T-helper 22 cell (primary cell): ENCODE data around the gene MYMX.
"Not testable (repeated sequence)": the region's sequence is repeated elsewhere in the genome, so short reads cannot be mapped to it uniquely, and the experiment has no call there.

Experiments
- DNase-seq: peaks from one replicate; pipeline ENCODE4 v3.0.0-alpha.2; 2020; ENCODE audit warnings: low read depth

MYMX gene

DNA sequence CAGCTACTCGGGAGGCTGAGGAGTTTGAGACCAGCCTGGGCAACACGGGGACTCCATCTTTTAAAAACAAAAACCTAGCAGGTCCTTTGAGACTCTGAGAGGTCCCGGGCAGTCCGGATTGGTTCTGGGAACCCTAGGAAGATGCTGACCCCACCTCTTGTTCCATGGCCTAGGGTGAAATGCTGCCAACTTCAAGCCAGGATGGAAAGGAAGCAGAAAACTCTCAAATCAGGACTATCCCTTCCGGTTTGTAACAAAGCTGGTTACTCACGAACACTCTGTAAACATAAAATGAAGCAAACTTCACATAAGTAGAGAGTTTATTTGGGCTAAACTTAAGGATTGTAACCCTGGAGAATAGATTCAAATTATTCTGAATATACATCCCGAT lies 30.1 kb upstream of the MYMX start:
- DNase-seq = no peak

DNA sequence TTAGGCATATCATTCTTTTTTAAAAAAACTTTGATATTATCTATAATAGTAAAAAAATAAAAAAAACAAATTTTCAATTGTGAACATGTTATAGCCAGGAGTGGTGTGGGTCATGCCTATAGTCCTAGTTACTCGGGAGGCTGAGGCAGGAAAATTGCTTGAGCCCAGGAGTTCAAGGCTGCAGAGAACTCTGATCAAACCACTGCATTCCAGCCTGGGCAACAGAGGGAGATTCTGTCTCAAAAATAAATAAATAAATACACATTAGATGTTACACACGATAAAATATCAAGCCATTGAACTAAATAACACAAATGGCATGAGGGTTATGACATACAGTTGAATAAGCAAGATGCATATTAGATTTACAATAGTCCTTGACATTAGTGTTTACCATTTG lies 27.9 kb upstream of the MYMX start:
- no peak for DNase-seq

DNA sequence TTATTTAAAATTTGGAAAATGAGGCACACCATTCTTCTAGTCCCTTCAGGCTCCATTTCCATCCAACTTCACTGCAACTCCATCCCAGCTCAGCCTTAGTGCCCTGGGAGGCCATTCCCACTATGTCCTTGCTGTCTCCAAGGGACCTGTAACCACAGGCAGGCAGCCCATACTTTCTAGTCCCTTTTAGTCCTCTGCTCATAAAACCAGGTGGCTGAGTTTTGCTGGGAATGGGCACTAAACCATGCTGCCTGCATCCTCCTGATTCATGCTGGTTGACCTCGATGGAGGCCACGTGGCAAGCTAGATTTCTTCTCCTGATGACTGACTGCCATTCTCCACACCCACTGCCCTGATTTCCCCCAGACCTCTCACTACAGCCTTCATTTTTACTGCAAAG lies 27.5 kb upstream of the MYMX start:
- no peak for DNase-seq

DNA sequence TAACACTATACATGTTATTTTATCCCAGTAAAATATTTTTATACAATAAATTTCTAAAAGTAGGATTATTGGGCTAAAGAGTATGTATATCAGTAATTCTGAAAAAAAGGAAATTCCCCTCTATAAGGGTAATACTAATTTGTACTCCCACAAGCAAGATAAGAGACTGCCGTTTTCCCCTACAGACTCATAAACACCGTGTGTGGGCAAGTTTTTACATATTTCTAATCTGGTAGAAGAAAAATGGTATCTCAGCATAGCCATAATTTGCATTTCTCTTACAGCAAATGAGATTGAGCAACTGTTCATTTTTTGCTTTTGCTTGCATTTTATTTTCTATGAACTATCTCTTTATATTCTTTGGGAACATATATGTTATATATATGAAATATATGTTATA lies 26.0 kb upstream of the MYMX start:
- DNase-seq = no peak

DNA sequence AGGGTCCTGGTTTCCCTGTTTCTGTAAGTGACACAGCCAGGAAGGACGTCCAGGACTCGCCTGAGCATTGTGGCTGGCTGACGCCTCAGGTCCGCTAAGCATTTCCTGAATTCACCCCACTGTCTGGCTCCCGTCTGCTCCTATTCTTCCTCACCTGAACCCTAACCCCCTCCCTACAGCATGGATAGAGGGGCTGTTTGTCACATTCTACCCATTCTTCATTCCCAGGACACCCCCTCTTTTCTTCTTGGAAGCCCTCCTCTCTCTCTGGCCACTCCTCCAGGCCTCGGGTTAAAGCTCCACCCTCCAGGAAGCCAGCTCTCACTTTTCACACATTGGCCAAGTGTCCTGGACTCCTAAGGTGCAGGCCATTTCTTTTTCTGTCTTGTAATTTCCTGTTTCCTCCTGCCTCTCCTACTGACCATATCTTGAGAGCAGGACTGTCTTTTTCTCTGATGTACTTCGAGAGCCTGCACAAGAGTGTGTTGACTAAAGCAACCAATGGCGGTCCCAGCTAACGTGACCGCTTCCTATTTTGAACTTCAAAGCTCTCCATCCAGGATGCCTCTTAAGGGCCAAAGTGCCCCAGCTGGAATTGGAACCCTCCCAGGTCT lies 24.2 kb upstream of the MYMX start:
- no peak for DNase-seq

DNA sequence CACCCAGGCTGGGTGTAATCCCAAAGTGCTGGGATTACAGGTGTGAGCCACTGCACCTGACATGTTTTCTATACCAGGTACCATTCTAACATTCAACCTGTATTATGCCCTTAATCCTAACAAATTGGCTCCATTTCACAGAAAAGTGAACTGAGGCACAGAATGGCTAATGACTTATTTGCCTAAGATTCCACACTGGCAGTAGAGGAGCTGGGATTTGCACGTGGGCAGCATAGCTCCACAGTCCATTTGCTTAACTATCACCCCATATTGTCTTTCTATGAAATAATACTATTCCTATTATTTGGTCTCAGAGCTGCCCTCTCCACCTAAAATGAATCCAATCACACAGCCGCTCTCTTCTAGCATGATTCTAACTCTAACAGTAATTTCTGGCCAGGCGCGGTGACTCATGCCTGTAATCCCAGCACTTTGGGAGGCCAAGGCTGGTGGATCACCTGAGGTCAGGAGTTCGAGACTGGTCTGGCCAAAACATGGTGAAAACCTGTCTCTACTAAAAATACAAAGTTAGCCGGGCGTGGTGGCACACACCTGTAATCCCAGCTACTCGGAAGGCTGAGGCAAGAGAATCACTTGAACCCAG lies 23.3 kb upstream of the MYMX start:
- no peak for DNase-seq

DNA sequence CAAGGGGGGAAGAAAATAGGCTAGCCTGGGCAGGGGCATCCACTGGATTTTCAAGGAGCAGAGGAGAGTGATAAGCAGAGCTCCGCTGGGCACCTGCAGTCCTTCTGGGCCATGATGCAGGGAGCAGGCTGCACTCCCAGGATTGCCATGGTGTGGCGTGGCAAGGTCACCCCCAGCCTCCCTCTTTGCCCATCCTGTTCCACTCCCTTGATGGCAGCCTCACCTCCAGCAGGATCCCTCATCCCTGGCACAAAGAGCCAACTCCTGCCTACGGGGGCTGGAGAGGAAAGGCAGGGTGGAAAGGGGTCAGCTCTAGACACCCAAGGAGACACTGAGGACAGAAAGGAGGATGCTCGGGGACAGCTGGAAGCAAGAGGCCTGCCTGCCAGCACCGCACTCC lies 22.4 kb upstream of the MYMX start:
- DNase-seq = no peak

DNA sequence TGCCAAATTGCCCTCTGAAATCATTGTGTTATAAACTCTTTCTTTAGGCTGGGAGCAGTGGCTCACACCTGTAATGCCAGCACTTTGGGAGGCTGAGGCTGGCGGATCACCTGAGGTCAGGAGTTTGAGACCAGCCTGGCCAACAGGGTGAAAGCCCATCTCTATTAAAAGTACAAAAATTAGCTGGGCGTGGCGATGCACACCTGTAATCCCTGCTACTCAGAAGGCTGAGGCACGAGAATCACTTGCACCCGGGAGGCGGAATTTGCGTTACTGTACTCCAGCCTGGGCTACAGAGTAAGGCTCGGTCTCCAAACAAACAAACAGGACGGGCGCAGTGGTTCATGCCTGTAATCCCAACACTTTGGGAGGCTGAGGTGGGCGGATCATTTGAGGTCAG lies 20.4 kb upstream of the MYMX start:
- DNase-seq = not testable (repeated sequence)

DNA sequence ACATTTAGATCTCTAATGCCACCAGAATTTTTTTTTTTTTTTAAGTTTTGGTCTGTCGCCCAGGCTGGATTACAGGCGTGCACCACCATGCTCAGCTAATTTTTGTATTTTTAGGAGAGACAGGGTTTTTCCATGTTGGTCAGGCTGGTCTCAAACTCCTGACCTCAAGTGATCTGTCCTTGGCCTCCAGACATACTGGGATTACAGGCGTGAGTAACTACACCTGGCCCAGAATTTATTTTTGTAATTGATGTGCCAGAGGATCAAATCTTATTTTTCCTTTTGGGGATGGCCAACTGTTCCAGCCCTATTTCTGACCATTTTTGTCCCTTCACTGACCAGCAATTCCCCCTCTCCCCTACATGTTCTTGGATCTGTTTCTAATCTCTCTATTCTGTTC lies 18.0 kb upstream of the MYMX start:
- no peak for DNase-seq

DNA sequence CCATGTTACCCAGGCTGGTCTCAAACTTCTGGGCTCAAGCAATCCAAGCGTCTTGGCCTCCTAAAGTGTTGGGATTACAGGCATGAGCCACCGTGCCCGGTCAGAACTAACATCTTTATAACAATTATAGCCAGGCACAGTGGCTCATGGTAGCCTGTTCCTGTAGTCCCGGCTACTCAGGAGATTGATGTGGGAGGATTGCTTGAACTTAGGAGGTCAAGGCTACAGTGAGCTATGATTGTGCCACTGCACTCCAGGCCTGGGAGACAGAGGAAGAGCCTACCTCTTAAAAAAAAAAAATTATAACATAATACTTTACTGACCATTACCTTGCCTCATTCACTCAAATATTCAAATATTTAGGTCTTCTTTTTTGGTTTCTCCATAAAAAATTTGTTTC lies 16.8 kb upstream of the MYMX start:
- DNase-seq = no peak

DNA sequence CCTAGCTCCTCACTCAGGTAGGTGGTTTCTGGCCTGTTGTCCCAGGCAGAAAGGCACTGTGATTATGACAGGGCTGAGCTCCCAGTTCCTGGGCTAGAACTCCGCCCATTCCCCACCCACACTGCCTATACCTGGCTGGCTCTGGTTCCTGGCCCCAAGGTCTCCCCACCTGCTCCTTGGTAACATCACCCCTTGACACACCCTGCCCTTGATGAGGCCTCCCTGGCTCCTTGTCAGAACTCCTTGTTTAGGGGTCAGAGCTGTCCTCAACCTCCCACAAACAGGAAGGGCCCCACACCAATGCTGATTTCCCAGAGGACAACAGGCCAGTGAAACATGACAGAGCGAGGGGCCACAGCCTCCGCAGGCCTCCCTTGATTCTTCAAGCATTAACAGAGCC lies 15.5 kb upstream of the MYMX start:
- DNase-seq = no peak

DNA sequence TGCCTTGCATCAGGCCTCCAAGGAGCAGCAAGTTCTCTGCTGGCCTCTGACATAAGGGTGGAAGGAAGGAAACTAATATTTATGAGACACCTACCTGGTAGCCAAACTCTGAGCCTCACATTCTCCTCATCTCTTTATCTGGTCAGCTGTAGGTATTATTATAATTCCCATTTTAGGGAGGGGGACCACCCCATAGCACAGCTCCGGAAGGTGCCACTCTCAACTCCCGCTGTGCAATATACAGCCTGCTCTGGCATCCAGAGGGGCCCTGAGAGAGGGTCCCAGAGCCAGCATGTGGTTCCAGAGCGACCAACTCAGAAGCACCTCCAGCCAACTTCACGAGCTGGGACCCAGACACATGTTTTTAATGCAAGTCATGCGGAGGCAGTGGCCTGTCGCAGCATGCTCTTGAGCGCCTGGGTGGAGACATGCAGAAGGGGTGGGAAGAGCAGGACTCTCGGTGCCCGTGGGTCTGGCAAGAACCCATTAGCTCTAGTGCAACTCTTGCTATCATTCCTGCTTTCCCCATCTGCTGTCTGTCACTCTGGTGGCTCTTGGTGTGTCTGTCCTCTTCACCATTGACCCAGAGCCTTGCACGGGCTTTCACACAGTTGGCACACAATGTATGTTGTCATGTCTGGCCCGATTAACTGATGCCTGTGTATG lies 15.0 kb upstream of the MYMX start:
- no peak for DNase-seq

DNA sequence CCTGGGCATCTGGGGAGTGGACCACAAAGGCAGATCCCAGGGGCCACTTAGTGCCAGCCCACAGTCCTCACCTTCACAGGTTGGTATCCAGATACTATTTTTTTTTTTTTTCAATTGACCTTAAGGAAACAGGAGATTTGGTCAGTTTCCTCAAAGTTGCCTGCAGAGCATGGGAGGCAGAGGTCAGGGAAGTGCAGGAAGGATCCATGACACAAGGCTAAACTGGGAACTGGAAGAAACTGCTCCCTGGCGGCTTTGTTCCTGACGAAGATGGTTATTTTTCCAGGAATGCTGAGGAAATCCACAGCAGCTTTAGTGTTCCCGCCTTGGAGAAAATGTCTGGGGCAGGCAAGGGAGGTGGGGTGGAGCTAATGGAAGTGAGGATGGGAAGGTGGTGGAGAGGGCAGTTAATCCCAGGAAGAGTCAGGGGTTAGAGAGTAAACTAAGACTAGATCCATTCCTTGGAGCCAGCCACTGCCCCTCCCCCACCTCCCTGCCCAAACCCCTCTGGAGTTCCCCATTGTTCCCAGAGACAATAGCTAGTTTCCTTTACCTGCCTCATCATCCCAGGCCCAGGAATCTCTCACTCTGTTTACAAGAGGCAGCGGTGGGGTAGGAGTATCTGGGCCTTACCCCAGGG lies 14.3 kb upstream of the MYMX start:
- no peak for DNase-seq

DNA sequence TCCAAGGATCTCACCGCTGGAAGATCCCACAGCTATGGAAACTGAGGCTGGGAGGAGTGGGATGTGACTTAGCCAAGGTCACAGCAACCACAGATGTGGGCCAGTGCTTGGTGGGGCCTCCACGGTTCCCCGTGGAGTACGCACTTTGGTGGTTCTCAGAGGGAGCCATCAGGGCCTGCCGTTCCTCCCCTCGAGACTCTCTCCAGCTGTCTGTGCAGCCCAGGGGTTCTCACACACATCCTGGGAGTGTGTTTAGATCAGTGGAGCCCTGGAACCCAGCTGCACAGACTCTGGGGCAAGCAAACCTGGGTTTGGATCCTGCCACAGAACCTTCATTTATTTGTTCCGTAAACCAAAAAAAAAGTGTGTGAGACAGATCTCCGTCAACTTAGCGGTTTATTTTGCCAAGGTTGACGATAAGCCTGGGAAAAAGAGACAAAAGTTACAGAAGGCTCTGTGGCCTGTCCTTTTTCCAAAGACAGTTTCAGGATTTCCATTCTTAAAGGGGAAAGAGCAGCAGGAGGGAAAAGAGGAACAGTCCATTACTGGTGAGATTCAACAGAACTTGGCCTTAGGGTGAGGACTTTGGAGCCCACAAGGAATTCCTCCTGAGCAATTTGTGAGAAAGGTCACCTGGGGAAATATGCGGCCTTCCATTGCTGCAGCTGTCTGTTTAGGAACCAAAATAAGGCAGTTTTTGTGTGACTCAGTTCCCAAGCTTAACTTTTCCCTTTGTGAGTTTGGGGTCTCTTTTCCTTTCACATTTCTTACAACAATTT lies 13.6 kb upstream of the MYMX start:
- no peak for DNase-seq

DNA sequence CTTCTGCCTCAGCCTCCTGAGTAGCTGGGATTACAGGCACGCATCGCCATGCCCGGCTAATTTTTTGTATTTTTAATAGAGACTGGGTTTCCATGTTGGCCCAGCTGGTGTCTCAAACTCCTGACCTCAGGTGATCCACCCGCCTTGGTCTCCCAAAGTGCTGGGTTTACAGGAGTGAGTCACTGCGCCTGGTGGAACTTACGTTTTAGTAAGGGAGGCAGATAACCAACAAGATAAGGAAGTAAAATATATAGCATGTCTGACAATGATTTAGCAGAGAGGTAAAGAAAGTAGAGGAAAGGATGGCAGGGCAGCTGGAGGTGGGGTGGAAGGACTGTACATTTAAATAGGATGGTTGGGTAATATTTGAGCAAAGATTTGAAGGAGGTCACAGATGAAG lies 12.8 kb upstream of the MYMX start:
- no peak for DNase-seq

DNA sequence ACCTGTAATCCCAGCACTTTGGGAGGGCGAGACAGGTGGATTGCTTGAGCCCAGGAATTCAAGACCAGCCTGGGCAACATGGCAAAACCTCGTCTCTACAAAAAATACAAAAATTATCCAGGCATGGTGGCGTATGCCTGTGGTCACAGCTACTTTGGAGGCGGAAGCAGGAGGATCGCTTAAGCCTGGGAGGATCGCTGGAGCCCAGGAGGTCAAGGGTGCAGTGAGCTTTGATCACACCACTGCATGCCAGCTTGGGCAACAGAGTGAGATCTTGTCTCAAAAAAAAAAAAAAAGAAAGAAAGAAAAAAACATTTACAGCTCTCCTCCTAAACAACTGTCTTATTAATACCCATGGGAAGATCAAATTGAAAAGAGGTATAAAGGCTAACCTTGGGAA lies 8.8 kb upstream of the MYMX start:
- no peak for DNase-seq

DNA sequence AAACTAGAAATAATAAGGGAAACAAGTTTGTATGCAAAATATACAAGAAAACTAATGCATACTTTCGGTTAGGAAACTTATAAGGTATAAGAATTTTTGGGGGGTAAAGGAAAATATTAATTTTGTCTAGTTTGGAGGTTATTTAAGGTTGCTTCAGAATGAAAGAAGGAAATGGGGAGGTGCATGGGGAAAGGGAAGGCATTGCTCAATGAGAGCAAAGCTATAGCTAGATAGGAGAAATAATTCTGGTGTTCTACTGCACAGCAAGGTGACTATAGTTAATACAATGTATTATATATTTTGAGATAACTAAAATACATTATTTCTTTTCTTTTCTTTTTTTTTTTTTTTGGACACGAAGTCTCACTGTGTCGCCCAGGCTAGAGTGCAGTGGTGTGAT lies 5.4 kb upstream of the MYMX start:
- no peak for DNase-seq

DNA sequence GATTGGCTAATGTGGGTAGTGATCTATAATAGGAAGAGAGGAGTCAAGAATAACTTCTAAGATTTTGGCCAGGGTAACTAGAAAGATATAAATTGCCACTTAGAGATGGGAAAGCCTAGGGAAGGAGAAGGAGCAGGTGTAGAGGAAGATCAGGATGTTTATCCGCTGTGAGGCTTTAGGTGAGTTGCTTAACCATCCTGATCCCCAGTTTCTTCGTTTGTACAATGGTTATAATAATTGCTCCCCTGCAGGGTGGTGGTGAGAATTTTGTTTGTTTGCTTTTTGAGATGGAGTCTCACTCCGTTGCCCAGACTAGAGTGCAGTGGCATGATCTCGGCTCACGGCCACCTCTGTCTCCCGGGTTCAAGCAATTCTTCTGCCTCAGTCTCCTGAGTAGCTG lies 2.4 kb upstream of the MYMX start:
- DNase-seq = no peak

DNA sequence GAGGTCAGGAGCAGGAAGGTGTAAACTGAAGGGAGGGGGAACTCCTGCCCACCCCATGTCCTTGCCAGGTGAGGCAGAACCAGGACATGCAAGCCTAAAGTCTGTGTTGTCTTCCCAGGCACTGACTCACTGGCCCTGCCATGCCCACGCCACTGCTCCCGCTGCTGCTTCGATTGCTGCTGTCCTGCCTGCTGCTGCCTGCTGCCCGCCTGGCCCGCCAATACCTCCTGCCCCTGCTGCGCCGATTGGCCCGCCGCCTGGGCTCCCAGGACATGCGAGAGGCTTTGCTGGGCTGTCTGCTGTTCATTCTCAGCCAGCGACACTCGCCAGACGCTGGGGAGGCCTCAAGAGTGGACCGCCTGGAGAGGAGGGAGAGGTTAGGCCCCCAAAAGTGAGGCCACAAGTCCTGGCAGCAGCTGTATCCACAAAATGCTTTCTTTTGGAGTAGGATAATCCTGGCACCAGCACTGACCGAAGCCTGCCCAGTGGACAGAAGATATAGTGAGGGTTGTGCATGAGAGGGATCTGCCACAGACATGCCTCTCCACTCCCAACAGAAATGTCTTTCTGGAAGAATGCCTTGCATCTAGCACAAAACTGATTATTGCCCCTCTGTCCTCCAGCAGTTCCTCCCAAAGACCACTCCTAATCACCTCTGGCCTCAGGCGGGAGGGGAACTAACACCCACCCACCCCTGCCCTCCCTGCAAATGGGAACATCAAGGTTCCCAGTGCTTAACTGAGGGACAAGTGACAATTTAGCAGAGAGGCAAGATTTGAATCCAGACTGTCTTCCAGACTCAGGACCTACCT lies 812 bp downstream of the MYMX start:
- DNase-seq = no peak

DNA sequence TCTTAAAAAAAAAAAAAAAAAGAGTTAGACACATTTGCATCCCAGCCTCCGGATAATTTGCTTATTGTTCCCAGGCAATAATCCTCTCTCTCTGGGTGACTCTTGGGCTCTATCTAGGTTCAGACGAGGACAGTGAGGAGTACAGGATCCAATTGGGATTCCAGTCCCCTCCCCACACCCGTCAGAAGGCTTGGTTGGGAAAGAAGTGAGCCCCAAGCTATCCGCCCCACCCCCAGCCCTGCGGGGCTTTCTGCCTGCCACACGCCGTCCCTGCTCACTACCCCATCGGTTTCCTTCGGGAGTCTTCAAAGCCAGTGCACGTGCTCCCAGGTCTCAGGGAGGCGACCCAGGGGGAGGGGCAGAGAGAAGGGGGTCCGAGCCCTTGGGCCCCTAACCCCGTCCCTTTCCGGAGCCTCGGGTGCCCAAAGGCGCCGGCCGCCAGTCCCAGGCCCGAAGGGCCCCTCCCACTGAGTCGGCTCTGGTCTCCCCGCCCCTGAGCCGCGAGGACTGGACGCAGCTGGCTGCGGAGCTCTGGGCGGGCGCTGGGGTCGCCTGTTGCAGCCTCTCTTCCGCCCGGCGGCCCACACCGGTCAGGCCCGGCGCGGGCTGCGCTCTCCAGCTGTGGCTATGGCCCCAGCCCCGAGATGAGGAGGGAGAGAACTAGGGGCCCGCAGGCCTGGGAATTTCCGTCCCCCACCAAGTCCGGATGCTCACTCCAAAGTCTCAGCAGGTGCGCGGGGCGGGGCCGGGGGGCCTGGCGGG lies 2.5 kb downstream of the MYMX start:
- no peak for DNase-seq
